ENCODE data around the gene TMBIM1.
"Not testable (repeated sequence)": the region's sequence is repeated elsewhere in the genome, so short reads cannot be mapped to it uniquely, and the experiment has no call there.

The TMBIM1 gene

DNA sequence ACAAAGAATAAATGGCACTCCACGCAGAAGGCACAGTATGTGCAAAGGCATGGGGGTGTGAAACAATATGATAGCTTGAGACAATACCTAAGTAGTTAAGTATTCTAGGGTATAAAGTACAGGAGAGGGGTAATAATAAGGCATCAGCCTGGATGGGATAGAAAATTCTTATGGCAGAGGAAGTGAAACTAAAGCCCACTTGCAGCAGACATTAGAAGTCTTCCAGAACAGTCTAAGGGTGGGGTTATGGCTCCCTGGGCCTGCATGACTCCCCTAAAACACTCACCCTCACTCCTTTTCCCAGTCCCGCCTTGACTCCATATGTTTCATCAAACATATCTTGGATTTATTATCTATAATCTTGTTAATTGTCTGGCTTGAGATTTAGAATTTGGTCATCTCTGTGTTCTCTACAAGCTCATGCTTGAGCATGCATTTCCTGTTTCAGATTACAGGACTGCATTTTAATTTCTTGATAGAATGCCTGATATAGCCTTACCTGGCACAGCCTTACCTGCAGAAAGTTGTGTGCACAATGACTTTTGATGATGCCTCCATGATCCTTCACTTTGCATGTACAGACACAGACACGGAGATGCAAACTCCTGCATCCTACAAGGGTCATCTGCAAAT lies 28.5 kb upstream of the TMBIM1 start:
- H3K4me3 ChIP-seq (ENCODE audit: low read length), result no peak overlapping the region
- DNase-seq (ENCODE audit: low read depth, low spot score), result no peak

DNA sequence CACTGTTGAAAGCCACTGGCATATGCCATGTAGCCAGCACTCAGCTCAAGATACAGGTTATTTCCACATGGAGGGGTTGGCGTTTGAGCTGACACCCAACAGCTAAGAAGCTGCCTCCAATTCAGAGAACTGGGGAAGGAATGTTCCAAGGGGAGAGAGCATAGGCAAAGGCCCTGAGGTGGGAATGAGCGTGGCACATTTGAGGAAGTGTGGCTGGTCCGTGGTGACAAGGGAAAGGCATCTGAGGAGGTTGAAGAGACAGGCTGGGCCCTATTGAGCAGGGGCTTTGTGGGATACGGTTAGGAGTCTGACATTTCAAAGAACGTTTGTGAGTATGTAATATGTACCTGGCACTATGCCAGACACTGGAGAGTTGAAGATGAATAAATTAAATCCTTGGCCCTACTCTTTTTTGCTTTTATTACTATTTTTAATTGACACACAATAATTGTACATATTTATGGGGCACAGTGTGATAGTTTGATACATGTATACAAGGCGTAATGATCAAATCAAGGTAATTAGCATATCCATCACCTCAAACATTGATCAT lies 27.6 kb upstream of the TMBIM1 start:
- H3K4me3 ChIP-seq (ENCODE audit: low read length), result no peak overlapping the region
- peak; percentile 55 for DNase-seq (ENCODE audit: low read depth, low spot score)

DNA sequence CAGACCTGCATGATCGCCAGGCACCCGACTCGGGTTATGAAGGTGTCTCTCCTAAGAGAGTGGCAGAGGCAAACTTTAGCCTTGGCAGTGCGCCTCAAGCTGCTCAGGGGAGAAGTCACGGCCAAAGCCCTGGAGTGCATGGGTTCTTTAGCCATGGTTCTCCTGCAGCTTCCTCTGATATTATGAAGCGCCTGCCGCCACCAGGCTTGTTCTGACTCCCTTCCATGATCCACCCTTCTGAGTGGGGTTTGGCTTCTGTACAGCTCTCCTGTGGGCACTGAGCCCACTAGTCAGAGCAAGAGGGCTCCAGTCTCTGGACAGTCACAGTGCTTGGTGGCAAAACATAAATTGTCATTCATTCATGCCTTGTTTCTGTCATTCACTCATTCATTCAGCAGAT lies 25.9 kb upstream of the TMBIM1 start:
- H3K4me3 ChIP-seq (ENCODE audit: low read length), result no peak overlapping the region
- no peak for DNase-seq (ENCODE audit: low read depth, low spot score)

DNA sequence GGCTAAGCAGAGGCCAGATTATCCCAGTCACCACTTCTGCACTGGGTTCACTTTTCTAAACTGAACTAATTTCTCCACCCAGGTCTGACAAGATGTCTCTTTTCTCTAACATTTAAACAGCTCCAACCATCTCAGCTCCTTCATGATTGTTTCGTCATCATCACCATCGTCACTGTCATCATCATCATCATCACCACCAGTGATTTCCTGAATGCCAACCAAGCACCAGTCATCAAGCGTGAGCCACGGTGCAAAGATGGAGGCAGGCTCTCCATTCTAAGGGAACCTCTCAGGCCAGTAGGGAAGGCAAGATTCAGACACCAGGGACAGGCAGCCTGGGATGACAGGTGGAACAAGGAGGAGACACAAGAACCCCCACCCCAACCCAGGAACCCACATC lies 25.5 kb upstream of the TMBIM1 start:
- DNase-seq (ENCODE audit: low read depth, low spot score), result no peak
- H3K4me3 ChIP-seq (ENCODE audit: low read length), result no peak overlapping the region

DNA sequence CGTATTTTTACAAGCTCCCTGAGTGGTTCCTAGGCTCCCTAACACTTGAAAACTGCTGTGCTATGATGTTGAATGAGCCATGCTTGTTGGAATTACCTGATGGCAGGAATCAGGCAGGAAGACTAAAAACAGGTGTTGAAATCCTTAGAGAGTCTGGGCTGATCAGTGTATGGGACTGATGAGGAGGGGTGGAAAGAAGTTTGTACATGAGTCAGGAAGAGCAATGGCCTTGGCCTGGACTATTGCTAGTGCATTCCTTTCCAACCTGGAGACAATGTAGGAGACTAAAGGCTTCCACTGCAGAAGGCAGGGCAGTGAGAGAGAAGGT lies 25.0 kb upstream of the TMBIM1 start:
- H3K4me3 ChIP-seq (ENCODE audit: low read length), result peak overlapping the region; percentile 39; the same call in 1 of the 2 replicates
- DNase-seq (ENCODE audit: low read depth, low spot score), result no peak

DNA sequence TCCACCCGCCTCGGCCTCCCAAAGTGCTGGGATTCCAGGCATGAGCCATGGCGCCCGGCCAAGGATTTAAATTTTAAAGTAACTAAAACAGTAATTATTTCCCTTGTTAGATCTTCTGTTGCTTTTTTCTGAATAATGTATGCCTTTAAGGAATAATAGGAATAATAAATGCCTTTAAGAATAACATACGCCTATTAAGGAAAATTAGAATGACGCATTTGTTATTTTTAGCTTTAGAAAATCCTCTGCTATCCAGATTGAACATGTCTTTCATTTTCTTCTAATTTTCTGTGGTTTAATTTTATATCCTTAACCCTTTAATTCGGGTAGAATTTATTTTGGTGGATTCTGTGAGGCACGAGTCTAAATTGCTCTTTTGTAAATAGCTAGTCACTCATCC lies 23.1 kb upstream of the TMBIM1 start:
- DNase-seq (ENCODE audit: low read depth, low spot score), result no peak

DNA sequence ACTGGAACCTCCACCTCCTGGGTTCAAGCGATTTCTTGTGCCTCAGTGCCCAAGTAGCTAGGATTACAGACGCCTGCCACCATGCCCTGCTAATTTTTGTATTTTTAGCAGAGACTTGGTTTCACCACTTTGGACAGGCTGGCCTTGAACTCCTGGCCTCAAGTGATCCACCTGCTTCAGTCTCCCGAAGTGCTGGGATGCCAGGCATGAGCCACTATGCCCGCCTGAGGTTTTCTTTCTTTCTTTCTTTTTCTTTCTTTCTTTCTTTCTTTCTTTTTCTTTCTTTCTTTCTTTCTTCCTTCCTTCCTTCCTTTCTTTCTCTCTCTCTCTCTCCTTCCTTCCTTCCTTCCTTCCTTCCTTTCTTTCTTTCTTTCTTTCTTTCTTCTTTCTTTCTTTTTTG lies 22.5 kb upstream of the TMBIM1 start:
- not testable (repeated sequence) for H3K4me3 ChIP-seq (ENCODE audit: low read length)

More for the DNA sequence above, 23.1 kb upstream of the TMBIM1 start:
- no peak overlapping the region for H3K4me3 ChIP-seq (ENCODE audit: low read length)

DNA sequence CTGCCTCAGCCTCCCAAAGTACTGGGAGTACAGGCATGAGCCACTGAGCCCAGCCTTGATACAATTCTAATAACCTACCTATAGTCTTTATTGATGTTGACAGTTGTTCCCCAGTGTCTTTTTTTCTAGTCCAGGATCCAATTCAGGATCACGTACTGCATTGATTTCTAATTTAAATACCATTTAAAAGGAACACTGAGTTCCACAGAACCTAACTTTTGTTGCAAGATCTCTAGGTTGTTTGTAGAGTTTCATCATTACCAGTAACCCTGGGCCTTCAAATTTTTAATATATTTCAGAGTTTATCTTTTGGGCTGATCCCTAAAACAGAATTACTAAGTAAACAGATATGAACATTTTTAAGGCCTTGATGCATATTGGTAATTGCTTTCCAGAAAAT lies 21.1 kb upstream of the TMBIM1 start:
- no peak overlapping the region for H3K4me3 ChIP-seq (ENCODE audit: low read length)
- no peak for DNase-seq (ENCODE audit: low read depth, low spot score)

More for the DNA sequence above, 22.5 kb upstream of the TMBIM1 start:
- DNase-seq (ENCODE audit: low read depth, low spot score), result not testable (repeated sequence)

DNA sequence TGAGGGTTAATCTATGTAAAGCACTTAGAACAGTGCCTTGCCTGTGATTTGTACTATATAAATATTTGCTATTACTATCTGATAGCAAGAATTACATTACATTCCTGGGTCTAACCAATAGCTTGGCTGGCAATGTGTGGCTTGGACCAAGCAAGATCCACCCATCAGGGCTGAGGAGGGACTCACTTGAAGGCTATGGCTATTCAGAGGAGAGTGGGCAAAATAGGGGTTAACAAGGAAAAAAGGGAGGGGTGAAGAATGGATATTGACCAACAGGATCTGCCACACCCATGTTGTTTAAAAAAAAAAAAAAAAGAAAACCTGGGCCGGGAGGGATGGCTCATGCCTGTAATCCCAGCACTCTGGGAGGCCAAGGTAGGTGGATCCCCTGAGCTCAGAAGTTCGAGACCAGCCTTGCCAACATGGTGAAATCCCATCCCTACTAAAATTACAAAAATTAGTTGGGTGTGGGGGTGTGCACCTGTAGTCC lies 20.0 kb upstream of the TMBIM1 start:
- DNase-seq (ENCODE audit: low read depth, low spot score), result no peak
- no peak overlapping the region for H3K4me3 ChIP-seq (ENCODE audit: low read length)

DNA sequence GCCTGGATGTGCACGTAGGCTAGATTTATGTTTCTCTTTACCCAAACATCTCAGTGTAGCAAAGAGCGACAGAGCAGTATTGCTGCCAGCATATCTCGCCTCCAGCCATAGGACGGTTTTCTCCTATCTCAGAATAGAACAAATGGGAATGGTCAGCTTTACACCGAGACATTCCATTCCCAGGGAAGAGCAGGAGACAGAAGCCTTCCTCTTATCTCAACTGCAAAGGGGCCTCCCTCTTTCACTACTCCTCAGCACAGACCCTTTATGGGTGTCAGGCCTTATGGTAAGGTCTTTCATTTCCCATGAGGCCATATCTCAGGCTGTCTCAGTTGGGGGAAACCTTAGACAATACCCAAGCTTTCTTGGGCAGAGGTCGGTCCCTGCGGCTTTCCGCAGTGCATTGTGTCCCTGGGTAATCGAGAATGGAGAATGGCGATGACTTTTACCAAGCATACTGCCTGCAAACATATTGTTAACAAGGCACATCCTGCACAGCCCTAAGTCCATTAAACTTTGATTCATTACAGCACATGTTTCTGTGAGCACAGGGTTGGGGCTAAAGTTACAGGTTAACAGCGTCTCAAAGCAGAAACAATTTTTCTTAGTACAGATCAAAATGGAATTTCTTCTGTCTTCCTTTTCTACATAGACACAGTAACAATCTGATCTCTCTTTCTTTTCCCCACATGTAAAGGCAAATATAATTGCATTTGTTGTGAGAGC lies 19.4 kb upstream of the TMBIM1 start:
- not testable (repeated sequence) for DNase-seq (ENCODE audit: low read depth, low spot score); H3K4me3 ChIP-seq (ENCODE audit: low read length)

DNA sequence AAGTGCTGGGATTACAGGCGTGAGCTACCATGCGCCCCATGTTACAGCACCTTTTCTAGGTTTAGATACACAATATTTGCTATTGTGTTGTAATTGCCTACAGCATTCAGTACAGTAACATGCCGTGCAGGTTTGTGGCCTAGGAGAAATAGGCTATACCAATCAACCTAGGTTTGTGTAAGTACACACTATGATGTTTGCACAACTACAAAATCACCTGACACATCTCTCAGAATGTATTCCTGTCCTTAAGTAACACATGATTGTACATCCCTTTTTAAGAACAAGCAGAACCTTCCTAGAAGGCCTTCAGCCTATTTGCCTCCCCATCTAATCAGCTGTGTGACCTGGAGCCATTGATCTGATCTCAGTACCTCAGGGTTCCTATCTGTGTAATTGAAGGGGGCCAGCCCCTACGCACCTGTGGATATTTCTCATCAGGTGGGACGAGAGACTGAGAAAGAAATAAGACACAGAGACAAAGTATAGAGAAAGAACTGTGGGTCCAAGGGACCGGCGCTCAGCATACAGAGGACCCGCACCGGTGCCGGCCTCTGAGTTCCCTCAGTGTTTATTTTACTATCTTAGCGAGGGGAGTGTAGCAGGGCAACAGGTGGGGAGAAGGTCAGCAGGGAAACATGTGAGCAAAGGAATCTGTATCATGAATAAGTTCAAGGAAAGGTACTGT lies 18.7 kb upstream of the TMBIM1 start:
- no peak for DNase-seq (ENCODE audit: low read depth, low spot score)
- no peak overlapping the region for H3K4me3 ChIP-seq (ENCODE audit: low read length)

DNA sequence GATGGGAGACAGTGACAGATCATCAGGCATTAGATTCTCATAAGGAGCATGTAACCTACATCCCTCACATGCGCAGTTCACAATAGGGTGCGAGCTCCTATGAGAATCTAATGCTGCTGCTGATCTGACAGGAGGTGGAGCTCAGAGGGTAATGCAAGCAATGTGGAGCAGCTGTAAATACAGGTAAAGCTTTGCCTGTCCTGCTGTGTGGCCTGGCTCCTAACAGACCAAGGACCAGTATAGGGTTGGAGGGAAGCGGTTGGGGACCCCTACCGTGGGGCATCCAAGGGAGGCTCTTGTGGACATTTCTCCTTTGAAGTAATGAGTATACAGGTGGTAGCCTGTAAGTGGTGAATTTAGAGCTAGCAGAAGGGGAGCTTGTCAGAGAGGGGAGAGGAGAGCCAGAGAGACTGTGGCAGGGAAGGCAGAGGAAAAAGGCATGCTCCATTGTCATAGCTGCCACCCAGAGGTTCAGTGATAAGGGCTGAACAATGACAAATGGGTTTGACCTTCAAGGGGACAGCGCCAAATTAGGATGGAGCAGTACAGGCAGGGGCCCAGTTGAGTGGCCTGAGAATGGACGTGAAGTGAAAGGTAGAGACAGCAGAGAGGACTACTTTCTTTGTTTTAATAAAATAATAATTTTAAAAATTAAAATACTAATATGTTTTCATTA lies 15.2 kb upstream of the TMBIM1 start:
- no peak for DNase-seq (ENCODE audit: low read depth, low spot score)

DNA sequence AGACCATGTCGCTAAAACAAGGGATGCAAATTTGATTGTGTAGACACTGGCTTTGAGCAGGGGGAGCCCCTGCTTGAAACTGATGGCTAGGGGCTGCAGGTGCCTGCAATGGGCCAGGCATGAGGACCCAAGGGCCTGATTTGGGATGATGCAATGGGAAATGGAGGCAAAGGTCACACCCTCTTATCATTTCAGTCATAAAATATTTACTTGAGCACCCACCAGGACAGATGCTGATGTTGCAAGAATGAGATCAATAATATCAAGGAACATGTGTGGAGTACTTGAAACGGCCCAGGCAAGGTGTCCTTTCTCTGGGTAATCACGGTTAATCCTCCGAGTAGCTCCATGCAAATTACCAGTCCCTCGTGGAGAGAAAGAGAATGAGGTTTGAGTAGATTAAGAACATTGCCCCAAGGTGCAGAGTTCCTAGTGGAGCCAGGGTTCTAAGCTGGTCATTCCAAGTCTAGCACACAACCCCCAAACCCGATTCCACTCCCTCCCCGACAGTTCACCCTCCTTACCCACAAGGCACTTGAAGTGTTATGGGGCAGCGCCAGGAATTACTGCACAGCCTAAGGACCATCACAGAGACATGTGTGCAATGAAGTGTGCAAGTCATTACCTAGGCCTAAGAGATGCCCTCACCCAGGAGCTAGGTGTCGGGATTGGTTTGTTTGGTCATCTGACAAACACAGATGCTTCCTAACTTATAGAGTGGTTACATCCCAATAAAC lies 14.0 kb upstream of the TMBIM1 start:
- DNase-seq (ENCODE audit: low read depth, low spot score), result no peak
- H3K4me3 ChIP-seq (ENCODE audit: low read length), result no peak overlapping the region

More for the DNA sequence above, 15.2 kb upstream of the TMBIM1 start:
- no peak overlapping the region for H3K4me3 ChIP-seq (ENCODE audit: low read length)

DNA sequence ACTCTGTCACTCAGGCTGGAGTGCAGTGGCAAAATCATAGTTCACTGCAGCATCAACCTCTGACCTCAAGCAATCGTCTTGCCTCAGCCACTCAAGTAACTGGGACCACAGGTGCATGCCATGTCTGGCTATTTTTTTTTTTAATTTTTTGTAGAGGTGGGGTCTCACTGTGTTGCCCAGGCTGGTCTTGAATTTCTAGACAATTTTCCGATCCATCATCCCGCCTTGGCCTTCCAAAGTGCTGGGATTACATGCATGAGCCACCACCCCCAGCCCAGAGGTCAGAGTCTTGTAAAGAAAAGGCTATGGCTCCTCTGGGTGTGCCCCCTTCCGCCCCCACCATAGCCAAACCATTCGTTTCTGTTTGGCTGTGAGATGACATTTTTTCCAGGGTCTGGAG lies 13.1 kb upstream of the TMBIM1 start:
- H3K4me3 ChIP-seq (ENCODE audit: low read length), result no peak overlapping the region
- no peak for DNase-seq (ENCODE audit: low read depth, low spot score)

DNA sequence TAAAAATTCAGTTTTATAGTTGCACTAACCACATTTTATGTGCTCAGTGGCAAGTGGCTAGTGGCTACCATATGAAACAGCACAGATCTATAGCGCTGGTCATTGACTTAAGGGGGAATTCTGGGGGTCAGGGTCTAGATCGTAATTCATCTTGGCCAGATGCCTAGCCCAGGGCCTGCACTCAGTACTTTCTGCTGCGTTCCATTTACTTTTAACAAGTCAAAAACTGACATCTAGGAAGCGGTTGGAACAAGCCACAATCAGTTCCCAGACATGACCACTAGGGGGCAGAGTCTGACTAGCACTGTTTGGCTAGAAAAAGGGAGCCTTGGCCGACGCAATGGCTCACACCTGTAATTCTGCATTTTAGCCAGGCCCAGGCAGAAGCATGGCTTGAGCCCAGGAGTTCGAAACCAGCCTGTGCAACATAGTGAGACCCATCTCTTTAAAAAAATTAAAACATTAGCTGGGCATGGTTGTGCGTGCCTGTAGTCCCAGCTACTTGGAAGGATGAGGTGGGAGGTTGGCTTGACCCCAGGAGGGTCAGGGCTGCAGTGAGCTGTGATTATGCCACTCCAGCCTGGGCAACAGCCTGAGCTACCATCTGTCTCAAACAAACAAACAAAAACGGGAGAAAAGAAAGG lies 9.0 kb upstream of the TMBIM1 start:
- no peak overlapping the region for H3K4me3 ChIP-seq (ENCODE audit: low read length)
- DNase-seq (ENCODE audit: low read depth, low spot score), result peak; percentile 94

DNA sequence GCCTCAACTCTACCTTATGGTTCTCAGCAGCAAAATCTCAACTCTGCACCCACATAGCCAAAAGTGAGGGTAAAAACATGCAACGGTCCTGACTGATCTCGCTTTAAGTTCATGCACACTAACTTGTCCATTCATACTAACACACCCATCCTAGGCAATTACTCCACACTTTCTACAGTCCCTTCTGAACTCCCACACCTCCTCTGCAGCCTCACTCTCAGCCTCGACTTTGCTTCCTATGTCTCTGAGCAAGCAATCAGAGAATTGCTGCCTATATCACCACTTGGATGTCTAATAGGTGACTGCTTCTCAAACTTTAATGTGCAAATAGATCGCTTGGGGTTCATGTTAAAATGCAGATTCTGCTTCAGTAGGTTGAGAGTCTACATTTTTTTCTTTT lies 7.8 kb upstream of the TMBIM1 start:
- H3K4me3 ChIP-seq (ENCODE audit: low read length), result no peak overlapping the region
- DNase-seq (ENCODE audit: low read depth, low spot score), result no peak

DNA sequence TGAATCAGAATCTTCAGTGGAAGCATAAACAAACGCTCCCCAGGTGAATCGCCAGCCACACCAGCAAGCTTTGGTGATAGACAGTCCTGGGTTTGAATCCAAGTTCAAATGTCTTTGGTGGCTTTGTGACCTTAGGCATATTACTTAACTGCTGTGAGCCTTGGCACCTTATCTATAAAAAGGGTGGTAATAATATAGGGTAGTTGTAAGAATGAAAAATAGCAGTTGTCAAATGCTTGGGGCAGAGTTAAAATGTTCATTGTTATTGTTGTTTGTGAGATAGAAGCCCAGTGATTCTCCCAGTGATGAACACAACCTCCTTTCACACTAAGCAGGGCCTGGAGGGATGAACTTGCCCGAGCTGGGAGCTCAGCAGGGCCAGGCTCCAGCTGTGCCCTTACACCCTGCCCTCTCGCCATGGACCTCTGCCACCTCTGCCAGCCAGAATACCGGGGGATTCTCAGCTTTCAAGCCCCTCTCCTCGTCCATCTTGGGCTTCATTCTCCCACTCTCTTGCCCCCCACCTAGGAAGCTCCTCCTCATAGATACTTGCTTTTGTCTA lies 6.1 kb upstream of the TMBIM1 start:
- no peak overlapping the region for H3K4me3 ChIP-seq (ENCODE audit: low read length)
- no peak for DNase-seq (ENCODE audit: low read depth, low spot score)

DNA sequence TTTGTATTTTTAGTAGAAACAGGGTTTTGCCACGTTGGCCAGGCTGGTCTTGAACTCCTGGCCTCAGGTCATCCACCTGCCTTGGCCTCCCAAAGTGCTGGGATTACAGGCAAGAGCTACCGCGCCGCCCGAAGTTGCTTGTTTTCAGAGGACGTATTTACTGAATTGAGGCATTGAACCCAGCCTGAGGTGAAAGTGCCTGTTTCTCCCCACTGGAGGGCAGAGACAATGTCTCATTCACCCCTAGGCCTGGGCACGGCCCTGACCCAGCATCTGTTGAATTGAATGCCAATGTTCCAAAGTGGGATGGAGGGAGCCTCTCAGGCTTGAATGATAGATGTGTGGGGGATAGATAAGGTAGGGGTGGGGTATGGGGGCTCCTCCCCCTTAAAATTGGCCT lies 4.5 kb upstream of the TMBIM1 start:
- DNase-seq (ENCODE audit: low read depth, low spot score), result no peak

More for the DNA sequence above, 4.5 kb upstream of the TMBIM1 start:
- H3K4me3 ChIP-seq (ENCODE audit: low read length), result no peak overlapping the region

All from Jurkat, Clone E6-1 (cell line).